ENCODE data around the gene WDFY2.
"Not testable (repeated sequence)": the region's sequence is repeated elsewhere in the genome, so short reads cannot be mapped to it uniquely, and the experiment has no call there.

WDFY2 gene

DNA sequence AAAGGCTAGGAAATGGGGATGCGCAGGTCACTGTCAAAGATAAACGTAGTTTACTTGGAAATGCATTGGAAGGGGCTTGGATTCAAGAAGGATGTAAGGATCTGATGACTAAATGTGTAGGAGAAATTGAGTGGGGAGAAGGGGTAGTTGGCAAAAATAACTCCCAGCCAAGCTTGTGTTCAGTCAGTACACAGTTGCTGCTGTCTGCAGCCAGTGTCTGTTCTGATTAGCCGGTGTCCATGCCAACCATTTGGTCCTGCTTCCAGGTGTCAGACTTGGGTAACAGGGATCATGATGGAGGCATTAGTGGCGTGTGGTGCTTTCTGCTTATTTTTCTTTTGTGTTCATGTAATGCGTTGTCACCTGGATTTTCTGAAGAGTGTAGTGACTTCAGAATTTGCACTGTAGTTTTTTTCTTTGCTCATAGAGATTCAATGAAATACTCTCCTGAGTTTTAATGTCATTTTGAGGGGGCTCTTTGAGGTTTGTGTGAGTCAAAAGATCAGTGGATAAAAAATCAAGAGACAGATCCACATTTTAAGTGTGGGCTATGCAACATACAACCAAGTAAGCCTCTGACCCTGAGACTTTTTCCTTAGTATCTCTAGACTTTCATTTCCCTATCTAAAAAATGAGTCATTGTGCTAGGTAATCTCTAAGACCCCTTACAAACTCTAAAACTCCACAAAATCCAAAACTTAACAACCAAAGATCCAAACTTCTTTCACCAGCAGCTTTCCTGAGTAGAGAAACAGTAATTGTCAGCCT lies 103.9 kb downstream of the WDFY2 start:
- H3K9ac ChIP-seq (ENCODE audit: low read length) = no peak overlapping the region
- peaks cover 3% of the 10 kb centered on the region for H3K4me1 ChIP-seq (ENCODE audit: control insufficient read depth, insufficient read depth, low read length)
- no peaks in the 10 kb centered on the region for H3K27me3 ChIP-seq (ENCODE audit: control insufficient read depth, insufficient read depth, low read length)
- H3K36me3 ChIP-seq (ENCODE audit: control insufficient read depth, insufficient read depth, low read length) = no peaks in the 10 kb centered on the region
- H3K27ac ChIP-seq (ENCODE audit: low read depth, low read length) = no peak overlapping the region
- no peak overlapping the region for H3K4me3 ChIP-seq (ENCODE audit: low read length)

DNA sequence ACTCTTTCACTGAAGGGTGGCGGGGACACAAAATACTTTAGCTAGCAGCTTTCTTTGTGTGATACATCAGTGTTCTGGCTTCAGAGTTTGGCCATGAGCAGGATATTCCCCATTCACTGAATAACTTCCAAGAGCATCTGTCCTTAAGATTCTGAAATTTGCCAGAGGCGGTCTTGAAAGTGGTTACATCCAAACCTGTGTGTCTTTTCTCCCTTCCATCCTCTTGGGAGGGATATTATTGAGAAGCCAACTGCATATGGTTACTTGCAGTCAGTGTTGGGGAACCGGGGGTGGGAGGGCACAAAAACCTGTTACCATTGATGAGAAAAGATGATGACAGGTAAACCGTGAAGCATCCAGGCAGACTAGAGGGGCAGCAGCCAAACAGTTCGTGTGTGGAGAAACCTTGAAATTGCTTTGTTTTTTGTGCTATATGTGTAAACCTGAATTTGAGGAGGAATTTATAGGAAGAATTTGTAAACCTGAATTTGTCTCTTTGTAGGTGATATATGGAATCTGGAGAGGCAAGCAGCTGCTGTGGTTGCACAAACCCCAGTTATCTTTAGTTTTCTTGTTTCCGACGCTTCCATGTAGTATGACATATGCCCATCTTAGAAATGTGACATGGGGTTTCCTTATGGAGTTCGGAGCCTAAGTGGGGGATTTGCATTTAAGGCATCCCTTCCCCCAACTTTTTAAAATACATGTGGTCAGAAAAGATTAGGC lies 104.8 kb downstream of the WDFY2 start:
- Histone ChIP-seq H3K27me3 (ENCODE audit: control insufficient read depth, insufficient read depth, low read length) (no peaks in the 10 kb centered on the region), H3K4me1 (ENCODE audit: control insufficient read depth, insufficient read depth, low read length) (peaks cover 3% of the 10 kb centered on the region), H3K9ac (ENCODE audit: low read length) (no peak overlapping the region), H3K27ac (ENCODE audit: low read depth, low read length) (no peak overlapping the region), H3K4me3 (ENCODE audit: low read length) (no peak overlapping the region), H3K36me3 (ENCODE audit: control insufficient read depth, insufficient read depth, low read length) (no peaks in the 10 kb centered on the region)

DNA sequence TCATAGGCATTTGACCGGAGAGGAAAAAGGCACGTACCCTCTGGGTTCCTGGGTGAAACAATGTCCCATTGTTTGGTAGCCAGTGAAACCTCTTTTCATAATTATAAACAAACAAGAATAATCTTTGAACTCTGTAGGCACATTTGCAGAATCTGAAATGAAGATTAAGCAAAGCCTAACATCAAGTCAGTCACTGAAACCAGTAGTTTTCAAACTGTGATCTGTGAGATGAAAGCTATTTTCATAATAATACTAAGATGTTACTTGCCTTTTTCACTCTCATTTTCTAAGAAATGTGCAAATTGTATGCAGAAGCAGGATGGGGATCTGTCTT lies 105.4 kb downstream of the WDFY2 start:
- H3K27ac ChIP-seq (ENCODE audit: low read depth, low read length) = no peak overlapping the region
- no peak overlapping the region for H3K4me3 ChIP-seq (ENCODE audit: low read length)
- H3K36me3 ChIP-seq (ENCODE audit: control insufficient read depth, insufficient read depth, low read length) = no peaks in the 10 kb centered on the region
- no peak overlapping the region for H3K9ac ChIP-seq (ENCODE audit: low read length)
- peaks cover 3% of the 10 kb centered on the region for H3K4me1 ChIP-seq (ENCODE audit: control insufficient read depth, insufficient read depth, low read length)
- H3K27me3 ChIP-seq (ENCODE audit: control insufficient read depth, insufficient read depth, low read length) = no peaks in the 10 kb centered on the region

DNA sequence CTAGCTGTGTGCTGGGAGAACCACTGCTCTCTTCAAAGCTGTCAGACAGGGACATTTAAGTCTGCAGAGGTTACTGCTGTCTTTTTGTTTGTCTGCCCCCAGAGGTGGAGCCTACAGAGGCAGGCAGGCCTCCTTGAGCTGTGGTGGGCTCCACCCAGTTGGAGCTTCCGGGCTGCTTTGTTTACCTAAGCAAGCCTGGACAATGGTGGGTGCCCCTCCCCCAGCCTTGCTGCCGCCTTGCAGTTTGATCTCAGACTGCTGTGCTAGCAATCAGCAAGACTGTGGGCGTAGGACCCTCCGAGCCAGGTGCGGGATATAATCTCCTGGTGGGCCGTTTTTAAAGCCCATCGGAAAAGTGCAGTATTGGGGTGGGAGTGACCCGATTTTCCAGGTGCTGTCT lies 111.4 kb downstream of the WDFY2 start:
- not testable (repeated sequence) for H3K9ac ChIP-seq (ENCODE audit: low read length); H3K27ac ChIP-seq (ENCODE audit: low read depth, low read length); H3K4me3 ChIP-seq (ENCODE audit: low read length); H3K27me3 ChIP-seq (ENCODE audit: control insufficient read depth, insufficient read depth, low read length); H3K4me1 ChIP-seq (ENCODE audit: control insufficient read depth, insufficient read depth, low read length); H3K36me3 ChIP-seq (ENCODE audit: control insufficient read depth, insufficient read depth, low read length)

DNA sequence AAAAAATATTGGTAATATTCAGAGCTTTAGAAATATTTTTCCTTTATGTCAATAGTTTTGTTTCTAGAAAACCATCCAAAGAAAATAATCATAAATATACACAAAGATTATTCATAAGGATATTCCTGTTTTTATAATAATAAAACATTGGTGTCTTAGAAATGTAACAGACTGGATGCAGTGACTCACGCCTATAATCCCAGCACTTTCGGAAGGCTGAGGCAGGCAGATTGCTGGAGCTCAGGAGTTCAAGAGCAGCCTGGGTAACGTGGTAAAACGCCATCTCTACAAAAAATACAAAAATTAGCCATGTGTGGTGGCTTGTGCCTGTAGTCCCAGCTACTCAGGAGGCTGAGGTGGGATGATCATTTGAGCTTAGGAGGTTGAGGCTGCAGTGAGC lies 112.9 kb downstream of the WDFY2 start:
- H3K4me3 ChIP-seq (ENCODE audit: low read length) = no peak overlapping the region
- H3K9ac ChIP-seq (ENCODE audit: low read length) = no peak overlapping the region
- no peak overlapping the region for H3K27ac ChIP-seq (ENCODE audit: low read depth, low read length)
- H3K36me3 ChIP-seq (ENCODE audit: control insufficient read depth, insufficient read depth, low read length) = no peaks in the 10 kb centered on the region
- no peaks in the 10 kb centered on the region for H3K27me3 ChIP-seq (ENCODE audit: control insufficient read depth, insufficient read depth, low read length)
- H3K4me1 ChIP-seq (ENCODE audit: control insufficient read depth, insufficient read depth, low read length) = no peaks in the 10 kb centered on the region

DNA sequence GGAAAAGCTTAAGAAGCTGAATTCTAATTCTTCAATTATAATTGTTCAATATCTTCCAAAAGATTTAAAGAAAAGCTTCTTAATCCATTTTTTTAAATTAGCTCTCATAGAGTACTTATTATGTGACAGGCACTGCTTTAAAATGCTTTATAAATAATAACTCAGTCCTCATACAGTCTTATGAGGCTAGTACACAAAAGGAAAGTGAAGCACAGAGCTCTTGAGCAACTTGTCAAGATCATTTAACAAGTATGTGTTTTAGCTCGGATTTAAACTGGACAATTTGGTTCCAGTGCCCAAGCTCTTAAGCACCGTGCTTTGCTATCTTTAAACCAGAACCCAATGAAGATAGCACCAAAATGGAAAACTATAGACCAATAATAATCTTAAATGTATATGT lies 113.6 kb downstream of the WDFY2 start:
- no peaks in the 10 kb centered on the region for H3K4me1 ChIP-seq (ENCODE audit: control insufficient read depth, insufficient read depth, low read length)
- no peak overlapping the region for H3K27ac ChIP-seq (ENCODE audit: low read depth, low read length)
- H3K9ac ChIP-seq (ENCODE audit: low read length) = no peak overlapping the region
- no peaks in the 10 kb centered on the region for H3K36me3 ChIP-seq (ENCODE audit: control insufficient read depth, insufficient read depth, low read length)
- no peak overlapping the region for H3K4me3 ChIP-seq (ENCODE audit: low read length)
- no peaks in the 10 kb centered on the region for H3K27me3 ChIP-seq (ENCODE audit: control insufficient read depth, insufficient read depth, low read length)

DNA sequence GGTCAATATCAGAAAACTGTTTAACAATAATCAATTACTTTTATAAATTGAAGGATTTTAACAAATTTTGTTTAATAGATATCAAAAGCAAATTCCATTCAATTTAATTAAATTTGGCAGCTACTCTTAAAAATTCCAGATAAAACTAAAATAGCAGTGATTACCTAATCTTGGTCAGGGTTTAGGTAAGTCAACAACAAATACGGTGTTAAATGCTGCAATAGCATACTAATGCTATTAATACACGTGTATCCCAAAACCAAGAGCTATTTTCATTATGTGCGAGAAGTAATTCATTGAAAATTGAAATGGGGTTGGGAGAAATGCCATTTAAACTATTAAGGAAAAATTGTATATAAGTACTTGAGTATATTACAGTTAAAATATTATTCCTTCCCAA lies 114.1 kb downstream of the WDFY2 start:
- Histone ChIP-seq H3K27me3 (ENCODE audit: control insufficient read depth, insufficient read depth, low read length) (no peaks in the 10 kb centered on the region), H3K36me3 (ENCODE audit: control insufficient read depth, insufficient read depth, low read length) (no peaks in the 10 kb centered on the region), H3K4me1 (ENCODE audit: control insufficient read depth, insufficient read depth, low read length) (no peaks in the 10 kb centered on the region), H3K27ac (ENCODE audit: low read depth, low read length) (no peak overlapping the region), H3K4me3 (ENCODE audit: low read length) (no peak overlapping the region), H3K9ac (ENCODE audit: low read length) (no peak overlapping the region)

DNA sequence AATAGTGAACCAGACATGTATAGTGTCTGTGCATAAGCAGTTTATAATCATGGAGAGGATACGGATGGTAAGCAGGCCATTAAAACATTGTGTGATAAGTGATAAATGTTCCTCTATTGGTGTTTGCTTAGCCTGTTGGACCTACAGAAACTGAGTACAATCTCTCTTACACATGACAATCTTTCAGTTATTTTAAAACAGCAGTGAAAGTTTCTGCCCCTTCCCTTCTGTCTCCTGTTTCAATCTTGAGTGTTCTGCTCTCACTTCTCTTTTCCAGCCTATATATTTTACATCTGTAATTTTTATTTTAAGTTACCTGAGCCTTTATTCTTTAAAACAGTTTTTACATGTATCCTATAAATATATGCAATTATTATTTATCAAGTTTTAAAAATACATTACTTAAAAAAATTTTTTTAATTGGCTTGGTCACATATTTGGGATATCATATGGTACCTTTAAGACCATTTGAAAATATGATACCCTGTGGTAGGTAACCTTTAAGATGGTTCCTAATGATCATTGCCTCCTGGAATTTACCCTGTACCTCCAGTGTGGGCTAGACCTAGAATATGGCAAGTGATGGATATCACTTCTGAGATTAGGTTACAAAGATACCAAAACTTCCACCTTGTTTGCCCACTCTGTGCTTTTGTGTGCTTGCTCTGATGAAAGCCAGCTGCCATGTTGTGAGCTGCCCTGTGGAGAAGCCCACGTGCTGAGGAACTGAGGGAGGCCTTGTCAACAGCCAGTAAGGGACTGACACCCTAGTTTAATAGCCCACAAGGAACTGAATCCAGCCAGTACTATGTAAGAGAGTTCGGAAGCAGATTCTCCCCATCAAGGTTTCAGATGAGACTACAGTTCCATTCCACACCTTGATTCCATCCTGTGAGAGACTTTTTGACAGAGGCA lies 120.4 kb downstream of the WDFY2 start:
- Histone ChIP-seq H3K4me1 (ENCODE audit: control insufficient read depth, insufficient read depth, low read length) (no peaks in the 10 kb centered on the region), H3K4me3 (ENCODE audit: low read length) (no peak overlapping the region), H3K27me3 (ENCODE audit: control insufficient read depth, insufficient read depth, low read length) (no peaks in the 10 kb centered on the region), H3K36me3 (ENCODE audit: control insufficient read depth, insufficient read depth, low read length) (no peaks in the 10 kb centered on the region), H3K9ac (ENCODE audit: low read length) (no peak overlapping the region), H3K27ac (ENCODE audit: low read depth, low read length) (no peak overlapping the region)

- no peak overlapping the region for H3K27ac ChIP-seq (ENCODE audit: low read depth, low read length)
- no peak overlapping the region for H3K4me3 ChIP-seq (ENCODE audit: low read length)
- no peaks in the 10 kb centered on the region for H3K36me3 ChIP-seq (ENCODE audit: control insufficient read depth, insufficient read depth, low read length)
- H3K9ac ChIP-seq (ENCODE audit: low read length) = no peak overlapping the region
- no peaks in the 10 kb centered on the region for H3K27me3 ChIP-seq (ENCODE audit: control insufficient read depth, insufficient read depth, low read length)
- no peaks in the 10 kb centered on the region for H3K4me1 ChIP-seq (ENCODE audit: control insufficient read depth, insufficient read depth, low read length)
Measured at GRCh38 chr13:51707461-51707860, 123.2 kb downstream of the WDFY2 start.

- Histone ChIP-seq H3K27me3 (ENCODE audit: control insufficient read depth, insufficient read depth, low read length) (no peaks in the 10 kb centered on the region), H3K4me1 (ENCODE audit: control insufficient read depth, insufficient read depth, low read length) (no peaks in the 10 kb centered on the region), H3K27ac (ENCODE audit: low read depth, low read length) (no peak overlapping the region), H3K36me3 (ENCODE audit: control insufficient read depth, insufficient read depth, low read length) (no peaks in the 10 kb centered on the region), H3K4me3 (ENCODE audit: low read length) (no peak overlapping the region), H3K9ac (ENCODE audit: low read length) (no peak overlapping the region)
Measured at GRCh38 chr13:51713807-51714206, 129.5 kb downstream of the WDFY2 start.

DNA sequence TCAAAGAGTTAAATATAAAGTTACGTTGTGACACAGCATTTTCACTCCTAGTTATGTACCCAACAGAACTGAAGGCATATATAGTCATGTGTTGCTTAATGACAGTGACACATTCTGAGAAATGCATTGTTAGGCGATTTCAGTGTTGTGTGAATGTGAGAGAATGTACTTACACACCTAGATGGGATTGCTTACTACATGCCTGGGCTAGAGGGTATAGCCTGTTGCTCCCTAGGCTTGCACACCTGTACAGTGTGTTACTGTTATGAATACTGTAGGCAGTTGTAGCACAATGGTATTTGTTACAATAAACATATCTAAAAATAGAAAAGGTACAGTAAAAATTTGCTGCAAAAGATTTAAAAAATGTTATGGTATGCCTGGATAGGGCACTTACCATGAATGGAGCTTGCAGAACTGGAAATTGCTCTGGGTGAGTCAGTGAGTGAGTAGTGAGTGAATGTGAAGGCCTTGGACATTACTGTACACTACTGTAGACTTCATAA lies 130.5 kb downstream of the WDFY2 start:
- no peak overlapping the region for H3K27ac ChIP-seq (ENCODE audit: low read depth, low read length)

DNA sequence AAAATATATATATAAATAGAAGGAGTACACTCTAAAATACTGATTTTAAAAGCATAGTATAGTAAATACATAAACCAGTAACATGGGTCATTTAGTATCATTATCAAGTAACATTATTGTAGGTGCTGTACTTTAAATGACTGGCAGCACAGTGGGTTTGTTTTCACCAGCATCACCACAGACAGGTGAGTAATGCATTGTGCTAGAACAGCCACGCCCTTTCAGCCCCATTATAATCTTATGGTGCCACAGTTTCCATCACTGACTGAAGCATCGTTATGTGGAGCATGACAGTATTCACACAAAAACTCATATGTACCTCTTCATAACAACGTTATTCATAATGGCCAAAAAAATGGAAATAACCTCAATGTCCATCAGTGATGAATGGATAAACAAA lies 131.4 kb downstream of the WDFY2 start:
- Histone ChIP-seq H3K4me3 (ENCODE audit: low read length) (no peak overlapping the region), H3K27ac (ENCODE audit: low read depth, low read length) (no peak overlapping the region), H3K27me3 (ENCODE audit: control insufficient read depth, insufficient read depth, low read length) (no peaks in the 10 kb centered on the region), H3K36me3 (ENCODE audit: control insufficient read depth, insufficient read depth, low read length) (no peaks in the 10 kb centered on the region), H3K9ac (ENCODE audit: low read length) (no peak overlapping the region), H3K4me1 (ENCODE audit: control insufficient read depth, insufficient read depth, low read length) (no peaks in the 10 kb centered on the region)

More for the DNA sequence above, 130.5 kb downstream of the WDFY2 start:
- Histone ChIP-seq H3K27me3 (ENCODE audit: control insufficient read depth, insufficient read depth, low read length) (no peaks in the 10 kb centered on the region), H3K4me3 (ENCODE audit: low read length) (no peak overlapping the region), H3K36me3 (ENCODE audit: control insufficient read depth, insufficient read depth, low read length) (no peaks in the 10 kb centered on the region), H3K4me1 (ENCODE audit: control insufficient read depth, insufficient read depth, low read length) (no peaks in the 10 kb centered on the region), H3K9ac (ENCODE audit: low read length) (no peak overlapping the region)
